IMR-90 (cell line): ENCODE measurements around the gene WFDC9. TPM values are rescaled to one million over a fixed set of nuclear protein-coding genes. Genes with fewer than 3 reads are reported as not detected.

Experiments used
- ATAC-seq: fragments of 200-7000 bp; cut with Tn5 transposase; 2 replicates; pipeline ENCODE4 v1.9.1; 2020; ENCODE audit warnings: low read depth, mild to moderate bottlenecking, moderate library complexity
- BruUV-seq: library from RNA; stranded (reverse); fragments of 400-500 nt; replicated peaks from 2 replicates; lab custom pipeline; 2021; lab: Mats Ljungman, UMichigan
- CTCF ChIA-PET: fragments of 300-600 bp; formaldehyde crosslinking; extraction: SDS; loops from one replicate; lab custom pipeline; 2021; ENCODE audit warnings: antibody characterized with exemption; lab: Yijun Ruan, JAX
- POLR2A ChIA-PET: fragments of 300-600 bp; sonication (Branson Sonifier 250); formaldehyde crosslinking; loops from one replicate; lab custom pipeline; 2022; ENCODE audit warnings: antibody characterized with exemption; ENCODE audit not compliant: unreplicated experiment; lab: Charles Lee
- DNase-seq: peaks from one replicate; pipeline ENCODE4 v3.0.0; 2013
- H2AFZ ChIP-seq: replicated peaks from 2 replicates; pipeline ENCODE3; 2013; ENCODE audit warnings: low read length, mild to moderate bottlenecking; ENCODE audit not compliant: poor library complexity
- H2AK5ac ChIP-seq: 2 replicates; pipeline ENCODE4 v1.6.1; 2013; ENCODE audit warnings: low read depth, low read length, inconsistent platforms
- H2AK9ac ChIP-seq: replicated peaks from 2 replicates; pipeline ENCODE3; 2013; ENCODE audit warnings: mild to moderate bottlenecking, low read depth, low read length, moderate library complexity; ENCODE audit not compliant: poor library complexity
- H2BK120ac ChIP-seq: 2 replicates; pipeline ENCODE4 v1.6.1; 2013; ENCODE audit warnings: low read depth, low read length, inconsistent platforms
- H2BK15ac ChIP-seq: 3 replicates; pipeline ENCODE4 v1.6.1; 2013; ENCODE audit warnings: low read depth, low read length, inconsistent platforms
- H2BK20ac ChIP-seq: 2 replicates; pipeline ENCODE4 v1.6.1; 2013; ENCODE audit warnings: low read depth, mild to moderate bottlenecking, inconsistent platforms, low read length, moderate library complexity
- H2BK5ac ChIP-seq: 2 replicates; pipeline ENCODE4 v1.6.1; 2013; ENCODE audit warnings: mild to moderate bottlenecking, low read depth, low read length, inconsistent platforms; ENCODE audit not compliant: poor library complexity, severe bottlenecking
- H3K14ac ChIP-seq: replicated peaks from 2 replicates; pipeline ENCODE4 v1.6.1; 2013; ENCODE audit warnings: low read depth, low read length, inconsistent platforms
- H3K18ac ChIP-seq: 2 replicates; pipeline ENCODE4 v1.6.1; 2013; ENCODE audit warnings: low read depth, low read length, control low read depth
- H3K23ac ChIP-seq: 2 replicates; pipeline ENCODE4 v1.6.1; 2013; ENCODE audit warnings: low read depth, low read length, inconsistent platforms
- H3K27ac ChIP-seq: 2 replicates; pipeline ENCODE4 v1.5.1; 2013; ENCODE audit warnings: mild to moderate bottlenecking, control low read depth, low read length; ENCODE audit not compliant: insufficient read depth
- H3K27me3 ChIP-seq: 2 replicates; pipeline ENCODE4 v1.6.1; 2013; ENCODE audit warnings: low read length; ENCODE audit not compliant: control insufficient read depth, insufficient read depth
- H3K36me3 ChIP-seq: 2 replicates; pipeline ENCODE4 v1.6.1; 2013; ENCODE audit warnings: low read length, mixed read lengths; ENCODE audit not compliant: control insufficient read depth, insufficient read depth
- H3K4ac ChIP-seq: 2 replicates; pipeline ENCODE4 v1.6.1; 2013; ENCODE audit warnings: low read depth, low read length, inconsistent platforms
- H3K4me1 ChIP-seq: 2 replicates; pipeline ENCODE4 v1.6.1; 2013; ENCODE audit warnings: low read length, mixed read lengths; ENCODE audit not compliant: control insufficient read depth, insufficient read depth
- H3K4me2 ChIP-seq: 2 replicates; pipeline ENCODE4 v1.6.1; 2013; ENCODE audit warnings: low read depth, mild to moderate bottlenecking, control low read depth, low read length, moderate library complexity
- H3K4me3 ChIP-seq: 2 replicates; pipeline ENCODE4 v1.5.1; 2013; ENCODE audit warnings: low read depth, mild to moderate bottlenecking, control low read depth, low read length, moderate library complexity; ENCODE audit not compliant: insufficient read depth
- H3K56ac ChIP-seq: 2 replicates; pipeline ENCODE4 v1.6.1; 2013; ENCODE audit warnings: low read length, inconsistent platforms; ENCODE audit not compliant: insufficient read depth; ENCODE audit errors: extremely low read depth
- H3K79me1 ChIP-seq, 2 experiments: 2 replicates each; pipeline ENCODE4 v1.6.1; 2013; ENCODE audit warnings: low read length in 2 of 2, inconsistent platforms in 1 of 2, low read depth in 1 of 2
- H3K9ac ChIP-seq: 2 replicates; pipeline ENCODE4 v1.6.1; 2013; ENCODE audit warnings: low read depth, low read length, control low read depth
- H3K9me1 ChIP-seq: 2 replicates; pipeline ENCODE4 v1.6.1; 2013; ENCODE audit warnings: low read length, inconsistent platforms; ENCODE audit not compliant: insufficient read depth
- H3K9me3 ChIP-seq: 2 replicates; pipeline ENCODE4 v1.6.1; 2013; ENCODE audit warnings: low read length; ENCODE audit not compliant: control insufficient read depth, insufficient read depth
- H4K20me1 ChIP-seq: 2 replicates; pipeline ENCODE4 v1.6.1; 2013; ENCODE audit warnings: low read length, inconsistent platforms; ENCODE audit not compliant: insufficient read depth
- H4K5ac ChIP-seq: 2 replicates; pipeline ENCODE4 v1.6.1; 2013; ENCODE audit warnings: mild to moderate bottlenecking, low read depth, low read length, control low read depth
- H4K8ac ChIP-seq, 2 experiments: 2 replicates each; pipeline ENCODE4 v1.6.1; 2013; ENCODE audit warnings: low read depth in 2 of 2, low read length in 2 of 2, control low read depth in 1 of 2, inconsistent platforms in 1 of 2
- H4K91ac ChIP-seq: 2 replicates; pipeline ENCODE4 v1.6.1; 2013; ENCODE audit warnings: low read depth, low read length, inconsistent platforms; ENCODE audit not compliant: insufficient read depth
- BHLHE40 ChIP-seq: fragments of 150-350 bp; IDR thresholded peaks from 2 replicates; pipeline ENCODE4 v1.6.1; 2016; ENCODE audit warnings: mild to moderate bottlenecking, low read depth, low read length
- CHD1 ChIP-seq: IDR thresholded peaks from 2 replicates; pipeline ENCODE4 v1.6.1; 2012; ENCODE audit warnings: low read depth, low read length, improper control_type of control experiment
- NFE2L2 ChIP-seq: fragments of 150-350 bp; IDR thresholded peaks from 2 replicates; pipeline ENCODE4 v1.6.1; 2016; ENCODE audit warnings: low read depth, mild to moderate bottlenecking, low read length
- WGBS, 2 experiments: methylation state at CpG; one replicate each; pipeline versions ENCODE4 v1.1.5 to v1.1.7; 2013; ENCODE audit warnings: missing lambda C conversion rate in 2 of 2; ENCODE audit not compliant: insufficient read length in 1 of 2; ENCODE audit errors: extremely low coverage in 2 of 2; 5-methylcytosine and 5-hydroxymethylcytosine counted together
- dilution Hi-C: fragments of 300-500 bp; cut with HindIII; formaldehyde crosslinking; loops from one replicate; pipeline ENCODE4 v1.14.3; 2018; ENCODE audit warnings: low sequenced_read_pairs; ENCODE audit not compliant: unreplicated experiment
- in situ Hi-C: fragments of 300-500 bp; cut with MboI; formaldehyde crosslinking; loops from 3 replicates; pipeline ENCODE4 v1.14.3; 2019; ENCODE audit warnings: low sequenced_read_pairs, inconsistent platforms, mixed read lengths
- intact Hi-C: fragments of 100-400 bp; cut with micrococcal nuclease; formaldehyde crosslinking; loops from 2 replicates; pipeline ENCODE4 v1.10.0; 2022
- polyA plus RNA-seq, 3 experiments: library from polyadenylated mRNA; depleted of rRNA; stranded (reverse); fragments of >200 nt; gene quantifications; 2 replicates each; pipeline ENCODE4 v1.2.3, GENCODE V29; 2012; ENCODE audit warnings: low replicate concordance in 1 of 3
- total RNA-seq: library from RNA; depleted of rRNA; stranded (reverse); fragments of >200 nt; gene quantifications from 2 replicates; pipeline ENCODE4 v1.2.3, GENCODE V29; 2012
- TF ChIP-seq, protein P1 (sequence below): fragments of 150-350 bp; IDR thresholded peaks from 2 replicates; pipeline ENCODE4 v1.6.1; 2017; ENCODE audit warnings: mild to moderate bottlenecking, antibody characterized with exemption, low read length, low read depth
- TF ChIP-seq, protein P2 (sequence below): fragments of 150-350 bp; IDR thresholded peaks from 2 replicates; pipeline ENCODE4 v1.6.1; 2016; ENCODE audit warnings: low read depth, mild to moderate bottlenecking, low read length, moderate library complexity, borderline replicate concordance

WFDC9 gene
- total and polyA plus RNA-seq, 2 of the 4 experiments (the other 2 are of a cell fraction) = not detected

DNA sequence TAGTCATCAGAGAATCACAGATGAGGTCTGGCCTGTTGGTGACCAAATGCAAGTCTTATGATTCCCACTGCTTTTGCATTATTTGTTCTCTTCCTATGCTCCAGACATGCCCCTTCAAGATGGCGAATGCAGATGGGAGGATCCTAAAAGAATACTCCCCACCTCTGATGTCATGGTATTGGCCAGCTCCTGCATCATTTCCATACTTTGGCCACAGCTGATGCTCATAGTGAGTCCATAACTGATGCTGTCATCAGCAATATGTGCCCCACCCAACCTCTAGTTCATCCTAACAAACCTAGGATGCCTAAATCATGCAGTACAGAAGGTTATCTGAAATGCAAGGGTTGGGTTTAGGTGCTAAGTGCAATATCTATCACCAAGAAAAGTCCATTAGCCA, 5.4 kb upstream of the WFDC9 start:
- no peak for ATAC-seq
- TF ChIP-seq, protein P1, sequence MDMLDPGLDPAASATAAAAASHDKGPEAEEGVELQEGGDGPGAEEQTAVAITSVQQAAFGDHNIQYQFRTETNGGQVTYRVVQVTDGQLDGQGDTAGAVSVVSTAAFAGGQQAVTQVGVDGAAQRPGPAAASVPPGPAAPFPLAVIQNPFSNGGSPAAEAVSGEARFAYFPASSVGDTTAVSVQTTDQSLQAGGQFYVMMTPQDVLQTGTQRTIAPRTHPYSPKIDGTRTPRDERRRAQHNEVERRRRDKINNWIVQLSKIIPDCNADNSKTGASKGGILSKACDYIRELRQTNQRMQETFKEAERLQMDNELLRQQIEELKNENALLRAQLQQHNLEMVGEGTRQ = no peak
- TF ChIP-seq NFE2L2 = no peak
- TF ChIP-seq BHLHE40 = no peak
- TF ChIP-seq, protein P2, sequence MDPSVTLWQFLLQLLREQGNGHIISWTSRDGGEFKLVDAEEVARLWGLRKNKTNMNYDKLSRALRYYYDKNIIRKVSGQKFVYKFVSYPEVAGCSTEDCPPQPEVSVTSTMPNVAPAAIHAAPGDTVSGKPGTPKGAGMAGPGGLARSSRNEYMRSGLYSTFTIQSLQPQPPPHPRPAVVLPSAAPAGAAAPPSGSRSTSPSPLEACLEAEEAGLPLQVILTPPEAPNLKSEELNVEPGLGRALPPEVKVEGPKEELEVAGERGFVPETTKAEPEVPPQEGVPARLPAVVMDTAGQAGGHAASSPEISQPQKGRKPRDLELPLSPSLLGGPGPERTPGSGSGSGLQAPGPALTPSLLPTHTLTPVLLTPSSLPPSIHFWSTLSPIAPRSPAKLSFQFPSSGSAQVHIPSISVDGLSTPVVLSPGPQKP = no peak
- no peak for TF ChIP-seq CHD1
- Histone ChIP-seq H2AK9ac (no peak overlapping the region), H3K56ac (no peak overlapping the region), H3K14ac (no peak overlapping the region), H2BK120ac (no peak overlapping the region), H3K4ac (no peak overlapping the region), H3K9ac (no peak overlapping the region), H3K9me3 (no peaks in the 10 kb centered on the region), H3K4me2 (no peak overlapping the region), H3K4me3 (no peak overlapping the region), H3K27me3 (no peaks in the 10 kb centered on the region), H3K27ac (no peak overlapping the region), H4K20me1 (no peaks in the 10 kb centered on the region), H2AFZ (no peak overlapping the region), H2AK5ac (no peak overlapping the region), H2BK5ac (no peak overlapping the region), H4K8ac (no peak overlapping the region), H3K18ac (no peak overlapping the region), H4K5ac (no peak overlapping the region), H3K36me3 (no peaks in the 10 kb centered on the region), H3K79me1 (no peaks in the 10 kb centered on the region), H4K91ac (no peak overlapping the region), H3K4me1 (no peaks in the 10 kb centered on the region), H3K23ac (no peak overlapping the region), H3K9me1 (no peaks in the 10 kb centered on the region), H2BK15ac (no peak overlapping the region), H2BK20ac (no peak overlapping the region)
- WGBS, 2 experiments = 60% methylated on average over 1 of the region's 1 CpG; no CpG with 5 or more reads in 1 of the 2 experiments
- CTCF ChIA-PET = no interaction called here
- POLR2A ChIA-PET = no interaction called here
- DNase-seq = no peak
- BruUV-seq = no TSS peak
- dilution Hi-C loops (no loop called here), intact Hi-C loops (no loop called here), in situ Hi-C loops (no loop called here)
